ENCODE measurements around the gene ADAMTS7.
"Not testable (repeated sequence)": the region's sequence is repeated elsewhere in the genome, so short reads cannot be mapped to it uniquely, and the experiment has no call there.

ADAMTS7 gene

DNA sequence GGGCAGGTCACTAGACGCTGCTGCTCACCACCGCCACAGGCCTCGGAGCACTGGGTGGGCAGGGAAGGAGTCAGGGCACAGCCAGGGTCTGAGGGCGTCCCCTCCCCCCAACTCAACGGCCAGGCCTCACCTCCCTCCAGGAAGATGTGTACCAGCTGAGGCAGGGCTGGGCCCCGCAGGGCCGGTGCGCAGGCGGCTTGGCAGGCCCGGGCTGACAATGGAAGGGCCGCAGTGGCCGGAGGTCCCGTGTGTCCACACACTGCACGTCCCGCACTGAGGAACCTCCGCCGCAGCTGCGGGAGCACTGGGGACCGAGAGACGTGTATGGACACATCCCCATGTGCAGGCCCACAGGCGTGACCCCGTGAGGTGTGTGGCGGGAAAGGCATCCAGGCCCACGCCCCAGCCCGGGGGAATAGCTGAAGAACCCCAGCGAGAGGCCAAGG lies 47.4 kb downstream of the ADAMTS7 start:
- Histone ChIP-seq H3K27me3 (ENCODE audit: insufficient read depth, low read depth) (peaks cover 3% of the 10 kb centered on the region; the same call in 1 of the 2 replicates), H3K36me3 (ENCODE audit: insufficient read depth) (no peaks in the 10 kb centered on the region), H2AFZ (ENCODE audit: low read depth) (no peak overlapping the region), H3K4me3 (IDR thresholded peaks at IDR 0.05; ENCODE audit: insufficient read depth, low read depth, low read length) (no peak overlapping the region), H3K27ac (no peak overlapping the region), H3K9ac (no peak overlapping the region), H3K79me2 (ENCODE audit: insufficient read depth, low read depth) (no peaks in the 10 kb centered on the region), H3K4me1 (ENCODE audit: low read depth, poor library complexity, severe bottlenecking) (no peaks in the 10 kb centered on the region), H3K4me2 (no peak overlapping the region), H4K20me1 (ENCODE audit: insufficient read depth) (no peaks in the 10 kb centered on the region)
- no peak for TF ChIP-seq CTCF (conservative IDR thresholded peaks at IDR 0.05; ENCODE audit: low read depth, low read length)

DNA sequence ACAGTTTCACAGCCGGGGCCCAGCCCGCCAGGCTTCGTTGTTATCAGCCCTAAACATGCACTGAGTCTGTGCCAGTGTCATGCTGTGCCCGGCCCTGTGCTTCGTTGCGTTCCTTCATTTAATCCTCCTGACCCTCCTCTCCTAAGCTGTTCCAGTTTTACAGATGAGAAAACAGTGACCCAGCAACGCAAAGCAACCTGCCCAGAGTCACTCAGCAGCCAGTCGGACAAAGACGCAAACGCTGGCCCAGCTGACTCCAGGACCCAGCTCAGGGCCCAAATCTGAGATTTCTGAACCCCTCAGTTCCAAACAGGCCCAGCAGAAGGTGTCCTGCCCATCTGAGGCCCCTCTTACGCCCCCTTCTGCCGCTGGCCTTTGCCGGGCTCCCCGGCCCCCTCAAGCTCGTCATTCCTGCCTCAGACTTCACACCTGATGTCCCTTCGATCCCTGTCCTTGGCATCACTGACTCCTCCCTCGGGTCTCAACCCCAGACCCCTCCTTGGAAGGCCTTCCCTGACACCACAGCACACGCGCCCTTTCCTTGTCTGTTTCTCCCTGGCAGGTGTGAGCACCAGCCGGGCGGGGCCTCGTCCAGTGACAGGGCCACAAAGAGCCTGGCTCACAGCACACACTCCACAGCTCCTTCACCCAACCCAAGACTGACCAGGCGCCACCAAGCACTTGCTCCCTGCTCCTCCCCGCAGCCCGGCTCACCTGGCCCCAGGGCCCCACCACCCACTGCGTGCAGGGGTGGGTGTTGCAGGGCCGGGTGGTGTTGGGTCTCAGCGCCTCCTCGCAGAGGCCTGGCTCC lies 48.1 kb downstream of the ADAMTS7 start:
- no peaks in the 10 kb centered on the region for H3K79me2 ChIP-seq (ENCODE audit: insufficient read depth, low read depth)
- H3K4me3 ChIP-seq (IDR thresholded peaks at IDR 0.05; ENCODE audit: insufficient read depth, low read depth, low read length) = no peak overlapping the region
- H3K27me3 ChIP-seq (ENCODE audit: insufficient read depth, low read depth) = no peaks in the 10 kb centered on the region
- H3K4me1 ChIP-seq (ENCODE audit: low read depth, poor library complexity, severe bottlenecking) = no peaks in the 10 kb centered on the region
- H3K4me2 ChIP-seq = no peak overlapping the region
- H3K9ac ChIP-seq = no peak overlapping the region
- no peaks in the 10 kb centered on the region for H3K36me3 ChIP-seq (ENCODE audit: insufficient read depth)
- TF ChIP-seq CTCF (conservative IDR thresholded peaks at IDR 0.05; ENCODE audit: low read depth, low read length) = no peak
- H2AFZ ChIP-seq (ENCODE audit: low read depth) = no peak overlapping the region
- H3K27ac ChIP-seq = no peak overlapping the region
- no peaks in the 10 kb centered on the region for H4K20me1 ChIP-seq (ENCODE audit: insufficient read depth)

DNA sequence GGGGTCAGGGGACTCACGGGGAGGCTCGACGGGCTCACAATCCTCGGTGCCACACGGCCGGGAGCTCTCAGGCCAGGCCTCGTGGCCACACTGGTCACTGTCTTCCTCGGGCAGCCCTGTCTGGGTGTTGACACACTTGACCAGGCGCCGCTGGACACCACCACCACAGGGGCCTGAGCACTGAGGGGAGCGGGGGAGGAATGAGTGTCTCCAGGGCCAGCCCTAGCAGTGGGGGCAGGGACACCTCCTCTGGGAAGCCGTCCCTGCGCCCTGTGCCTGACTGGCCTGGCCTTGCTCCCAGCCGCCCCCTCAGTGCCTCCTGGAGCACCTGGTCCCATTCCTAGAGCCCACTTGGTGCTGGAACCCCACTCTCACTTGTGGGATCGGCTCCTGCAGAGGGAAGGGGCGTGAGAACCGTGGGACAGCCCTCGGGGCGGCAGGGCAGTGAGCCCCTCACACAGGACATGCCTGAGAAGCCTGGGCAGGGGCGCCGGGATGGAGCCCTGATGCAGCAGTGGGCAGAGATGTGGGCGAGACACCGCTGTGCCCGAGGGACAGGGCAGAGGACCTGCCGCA lies 48.8 kb downstream of the ADAMTS7 start:
- not testable (repeated sequence) for H3K27me3 ChIP-seq (ENCODE audit: insufficient read depth, low read depth); H3K27ac ChIP-seq; H3K79me2 ChIP-seq (ENCODE audit: insufficient read depth, low read depth); H4K20me1 ChIP-seq (ENCODE audit: insufficient read depth); H2AFZ ChIP-seq (ENCODE audit: low read depth); H3K4me2 ChIP-seq; H3K36me3 ChIP-seq (ENCODE audit: insufficient read depth); H3K4me1 ChIP-seq (ENCODE audit: low read depth, poor library complexity, severe bottlenecking); H3K9ac ChIP-seq; H3K4me3 ChIP-seq (IDR thresholded peaks at IDR 0.05; ENCODE audit: insufficient read depth, low read depth, low read length)

DNA sequence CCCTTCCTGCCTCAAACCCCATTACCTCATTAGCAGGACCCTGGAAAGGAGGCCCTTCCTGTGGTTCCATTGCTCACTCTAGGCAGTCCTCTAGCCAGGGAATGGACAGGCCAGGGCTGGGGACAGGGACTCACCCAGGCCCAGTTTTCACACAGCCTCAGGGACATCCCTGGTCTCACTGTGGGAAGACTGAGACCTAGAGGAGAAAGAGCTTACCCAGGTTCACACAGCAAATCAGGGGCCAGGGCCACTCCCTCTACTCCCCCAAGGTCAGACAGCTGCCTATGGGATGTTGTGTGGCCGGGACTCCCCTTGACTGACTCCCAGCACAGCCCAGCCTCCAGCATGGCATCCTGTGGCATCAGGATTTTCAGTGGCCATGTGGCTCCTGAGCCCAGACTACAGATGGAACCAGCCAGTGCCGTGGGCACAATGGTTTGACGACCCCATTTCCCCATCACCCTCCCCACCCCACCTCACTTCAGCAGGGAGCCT lies 49.3 kb downstream of the ADAMTS7 start:
- Histone ChIP-seq H3K4me2 (no peak overlapping the region), H2AFZ (ENCODE audit: low read depth) (no peak overlapping the region), H3K4me3 (IDR thresholded peaks at IDR 0.05; ENCODE audit: insufficient read depth, low read depth, low read length) (no peak overlapping the region), H3K27ac (no peak overlapping the region), H4K20me1 (ENCODE audit: insufficient read depth) (no peaks in the 10 kb centered on the region), H3K9ac (no peak overlapping the region), H3K4me1 (ENCODE audit: low read depth, poor library complexity, severe bottlenecking) (no peaks in the 10 kb centered on the region), H3K27me3 (ENCODE audit: insufficient read depth, low read depth) (no peaks in the 10 kb centered on the region), H3K79me2 (ENCODE audit: insufficient read depth, low read depth) (no peaks in the 10 kb centered on the region), H3K36me3 (ENCODE audit: insufficient read depth) (no peaks in the 10 kb centered on the region)
- no peak for TF ChIP-seq CTCF (conservative IDR thresholded peaks at IDR 0.05; ENCODE audit: low read depth, low read length)

DNA sequence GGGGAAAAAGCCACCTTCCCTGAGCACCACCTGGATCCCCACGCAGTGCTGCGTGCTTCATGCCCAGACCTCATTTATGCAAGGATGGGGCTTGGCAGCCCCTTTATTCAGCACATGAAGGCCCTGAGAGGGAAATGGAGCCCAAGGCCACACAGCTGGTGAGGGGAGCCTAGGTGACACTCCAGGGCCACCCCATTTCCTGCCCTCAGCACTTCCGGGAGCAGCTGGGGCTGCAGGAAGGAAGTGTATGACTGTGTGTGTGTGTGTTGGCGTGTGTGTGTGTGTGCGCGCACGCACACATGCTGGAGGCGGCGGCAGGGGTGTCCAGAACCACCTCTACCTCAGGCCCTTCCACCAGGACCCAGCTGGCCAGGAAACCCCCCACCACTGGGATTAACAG lies 49.8 kb downstream of the ADAMTS7 start:
- not testable (repeated sequence) for H3K27me3 ChIP-seq (ENCODE audit: insufficient read depth, low read depth); H3K9ac ChIP-seq; H3K79me2 ChIP-seq (ENCODE audit: insufficient read depth, low read depth); H3K4me3 ChIP-seq (IDR thresholded peaks at IDR 0.05; ENCODE audit: insufficient read depth, low read depth, low read length); H4K20me1 ChIP-seq (ENCODE audit: insufficient read depth); H3K27ac ChIP-seq; H3K36me3 ChIP-seq (ENCODE audit: insufficient read depth); H3K4me1 ChIP-seq (ENCODE audit: low read depth, poor library complexity, severe bottlenecking); H2AFZ ChIP-seq (ENCODE audit: low read depth); H3K4me2 ChIP-seq

All from KMS-11 (cell line).